GM12891 (cell line): Measurements from ENCODE around the gene NT5DC4.

Experiments
- PAX5 ChIP-seq: IDR thresholded peaks from 2 replicates; pipeline ENCODE4 v1.6.1; 2011; ENCODE audit warnings: low read length, moderate library complexity, mild to moderate bottlenecking; ENCODE audit not compliant: insufficient read depth, severe bottlenecking
- POLR2A ChIP-seq: IDR thresholded peaks from 2 replicates; pipeline ENCODE4 v1.6.1; 2011; ENCODE audit warnings: low read depth, low read length, control low read depth
- POLR2AphosphoS5 ChIP-seq: IDR thresholded peaks from 2 replicates; pipeline ENCODE4 v1.6.1; 2011; ENCODE audit warnings: low read depth, low read length, control low read depth
- POU2F2 ChIP-seq: IDR thresholded peaks from 2 replicates; pipeline ENCODE4 v1.6.1; 2011; ENCODE audit warnings: low read depth, mild to moderate bottlenecking, control low read depth, low read length, moderate library complexity
- SPI1 ChIP-seq: IDR thresholded peaks from 2 replicates; pipeline ENCODE4 v1.6.1; 2011; ENCODE audit warnings: low read depth, low read length, control low read depth
- TAF1 ChIP-seq: IDR thresholded peaks from 2 replicates; pipeline ENCODE4 v1.6.1; 2011; ENCODE audit warnings: low read depth, low read length, control low read depth

- TF ChIP-seq POLR2A (no peak), POLR2AphosphoS5 (no peak), TAF1 (no peak), POU2F2 (no peak), PAX5 (no peak), SPI1 (no peak)
Observed at GRCh38 chr2:112756207-112756606, 35.4 kb downstream of the NT5DC4 start.
